Measurements from ENCODE around the gene ELMO1. TPM values are rescaled to one million over a fixed set of nuclear protein-coding genes. Genes with fewer than 3 reads are reported as not detected.

The ELMO1 gene
- total RNA-seq, 1 experiment from 2014 or later = not detected

- CTCF ChIA-PET = no interaction called here
Measured at GRCh38 chr7:37399876-37400421, 48.7 kb downstream of the ELMO1 start.

GRCh38 chr7:37398403-37398802, 50.3 kb downstream of the ELMO1 start:
- ChIA-PET CTCF (no interaction called here), POLR2A (ENCODE audit: unreplicated experiment) (no interaction called here)
- TF ChIP-seq EZH2 (IDR thresholded peaks at IDR 0.05; ENCODE audit: low read length, unreplicated experiment) = no peak
- TF ChIP-seq EZH2phosphoT487 (IDR thresholded peaks at IDR 0.05; ENCODE audit: borderline replicate concordance, low read length) = no peak
- TF ChIP-seq CTCF (conservative IDR thresholded peaks at IDR 0.05; ENCODE audit: low read depth, low read length) = no peak
- no peak overlapping the region for H3K9ac ChIP-seq (ENCODE audit: low read length)
- H3K27me3 ChIP-seq (ENCODE audit: low read length) = no peaks in the 10 kb centered on the region
- H2AFZ ChIP-seq (ENCODE audit: low read length) = no peak overlapping the region
- H3K36me3 ChIP-seq (ENCODE audit: low read depth, low read length) = no peaks in the 10 kb centered on the region
- H3K27ac ChIP-seq (ENCODE audit: low read length) = no peak overlapping the region
- no peaks in the 10 kb centered on the region for H3K9me2 ChIP-seq (replicated peaks; ENCODE audit: low read length)
- no peaks in the 10 kb centered on the region for H3F3A ChIP-seq (ENCODE audit: low read length, unreplicated experiment)
- no peaks in the 10 kb centered on the region for H3K9me3 ChIP-seq (ENCODE audit: low read length)
- no peaks in the 10 kb centered on the region for H3K79me2 ChIP-seq (ENCODE audit: low read length)
- ATAC-seq (no peak), DNase-seq (no peak)
- H3K4me3 ChIP-seq (ENCODE audit: low read length) = no peak overlapping the region
- no peaks in the 10 kb centered on the region for H3K4me1 ChIP-seq (ENCODE audit: insufficient read depth, low read length)
- no peaks in the 10 kb centered on the region for H4K20me1 ChIP-seq (ENCODE audit: low read length)
- BruUV-seq (replicated peaks) = no TSS peak
- no peak overlapping the region for H3K4me2 ChIP-seq (ENCODE audit: low read length)
- intact Hi-C loops (cut with micrococcal nuclease) = no loop called here

More at GRCh38 chr7:37399876-37400421, 48.7 kb downstream of the ELMO1 start:
- BruUV-seq (replicated peaks) = no TSS peak
- Histone ChIP-seq H3K9me3 (ENCODE audit: low read length) (no peaks in the 10 kb centered on the region), H3K79me2 (ENCODE audit: low read length) (no peaks in the 10 kb centered on the region), H3K9ac (ENCODE audit: low read length) (no peak overlapping the region), H3F3A (ENCODE audit: low read length, unreplicated experiment) (no peaks in the 10 kb centered on the region), H3K4me1 (ENCODE audit: insufficient read depth, low read length) (no peaks in the 10 kb centered on the region), H3K4me3 (ENCODE audit: low read length) (no peak overlapping the region), H4K20me1 (ENCODE audit: low read length) (no peaks in the 10 kb centered on the region), H3K27ac (ENCODE audit: low read length) (no peak overlapping the region), H3K27me3 (ENCODE audit: low read length) (no peaks in the 10 kb centered on the region), H3K9me2 (replicated peaks; ENCODE audit: low read length) (no peaks in the 10 kb centered on the region), H3K4me2 (ENCODE audit: low read length) (no peak overlapping the region), H3K36me3 (ENCODE audit: low read depth, low read length) (no peaks in the 10 kb centered on the region), H2AFZ (ENCODE audit: low read length) (no peak overlapping the region)
- intact Hi-C loops (cut with micrococcal nuclease) = no loop called here
- POLR2A ChIA-PET (ENCODE audit: unreplicated experiment) = no interaction called here
- DNase-seq (no peak), ATAC-seq (no peak)
- TF ChIP-seq EZH2phosphoT487 (IDR thresholded peaks at IDR 0.05; ENCODE audit: borderline replicate concordance, low read length) (no peak), EZH2 (IDR thresholded peaks at IDR 0.05; ENCODE audit: low read length, unreplicated experiment) (no peak), CTCF (conservative IDR thresholded peaks at IDR 0.05; ENCODE audit: low read depth, low read length) (no peak)

DNA sequence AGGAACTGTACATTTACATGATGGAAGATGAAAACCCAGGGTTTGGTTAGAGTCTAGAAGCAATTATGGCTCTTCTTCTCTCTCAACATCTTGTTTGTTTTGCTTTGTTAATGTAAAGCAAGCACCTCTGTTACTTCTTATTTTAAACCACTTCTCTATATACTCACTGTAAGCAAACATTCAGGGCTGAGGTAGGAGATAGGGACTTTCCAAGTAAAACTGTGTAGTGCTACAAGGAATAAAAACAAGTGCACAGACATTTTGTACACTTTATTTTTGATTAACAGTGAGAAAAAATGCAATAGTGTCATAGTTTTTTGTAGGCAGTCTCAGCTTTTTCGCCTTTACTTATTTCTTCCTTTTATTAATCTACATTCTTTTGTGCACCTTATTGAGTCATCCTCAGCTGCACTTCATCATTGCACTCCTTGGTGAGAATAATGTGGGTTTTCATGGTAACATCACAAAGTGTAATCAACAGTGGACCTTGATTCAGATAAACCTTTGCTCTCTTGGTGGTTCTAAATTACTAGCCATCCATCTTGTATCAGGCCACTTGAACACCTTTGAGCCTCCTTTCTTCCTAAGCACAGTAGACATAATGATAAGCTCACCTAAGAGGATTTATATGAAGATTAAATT, 52.9 kb downstream of the ELMO1 start:
- Histone ChIP-seq H3K9me2 (replicated peaks; ENCODE audit: low read length) (no peaks in the 10 kb centered on the region), H3K9ac (ENCODE audit: low read length) (no peak overlapping the region), H4K20me1 (ENCODE audit: low read length) (no peaks in the 10 kb centered on the region), H3K36me3 (ENCODE audit: low read depth, low read length) (no peaks in the 10 kb centered on the region), H3K4me1 (ENCODE audit: insufficient read depth, low read length) (no peaks in the 10 kb centered on the region), H3K4me2 (ENCODE audit: low read length) (no peak overlapping the region), H3K27ac (ENCODE audit: low read length) (no peak overlapping the region), H3K79me2 (ENCODE audit: low read length) (no peaks in the 10 kb centered on the region), H2AFZ (ENCODE audit: low read length) (no peak overlapping the region), H3F3A (ENCODE audit: low read length, unreplicated experiment) (no peaks in the 10 kb centered on the region), H3K4me3 (ENCODE audit: low read length) (no peak overlapping the region), H3K27me3 (ENCODE audit: low read length) (no peaks in the 10 kb centered on the region), H3K9me3 (ENCODE audit: low read length) (no peaks in the 10 kb centered on the region)
- ATAC-seq = no peak
- ChIA-PET CTCF (no interaction called here), POLR2A (ENCODE audit: unreplicated experiment) (no interaction called here)
- intact Hi-C loops (cut with micrococcal nuclease) = no loop called here
- TF ChIP-seq CTCF (conservative IDR thresholded peaks at IDR 0.05; ENCODE audit: low read depth, low read length) (no peak), EZH2phosphoT487 (IDR thresholded peaks at IDR 0.05; ENCODE audit: borderline replicate concordance, low read length) (no peak), EZH2 (IDR thresholded peaks at IDR 0.05; ENCODE audit: low read length, unreplicated experiment) (no peak)
- no TSS peak for BruUV-seq (replicated peaks)
- DNase-seq = no peak
